HepG2 (cell line): ENCODE data around the gene MYBL2. TPM values are rescaled to one million over a fixed set of nuclear protein-coding genes. Genes with fewer than 3 reads are reported as not detected.

Experiments
- AHDC1 ChIP-seq: sonication (generic); formaldehyde crosslinking; IDR thresholded peaks from 2 replicates; pipeline ENCODE4 v1.5.1; 2020; ENCODE audit warnings: mild to moderate bottlenecking, missing genetic modification reagents, borderline replicate concordance
- BRF2 ChIP-seq: sonication (generic); formaldehyde crosslinking; IDR thresholded peaks from 2 replicates; pipeline ENCODE4 v1.8.1; 2022; ENCODE audit warnings: mild to moderate bottlenecking, missing genetic modification reagents
- E2F2 ChIP-seq: sonication (generic); formaldehyde crosslinking; IDR thresholded peaks from 2 replicates; pipeline ENCODE4 v1.4.0; 2020; ENCODE audit warnings: missing genetic modification reagents, borderline replicate concordance
- E2F5 ChIP-seq: sonication (generic); formaldehyde crosslinking; conservative IDR thresholded peaks from 2 replicates; pipeline ENCODE4 v1.4.0; 2020; ENCODE audit warnings: missing genetic modification reagents
- ERF ChIP-seq: IDR thresholded peaks from 2 replicates; pipeline ENCODE4 v1.6.1; 2018; ENCODE audit warnings: missing biosample characterization, missing genetic modification reagents
- IKZF5 ChIP-seq: IDR thresholded peaks from 2 replicates; pipeline ENCODE4 v1.6.1; 2018; ENCODE audit warnings: missing genetic modification reagents, mild to moderate bottlenecking, missing compliant biosample characterization
- KIAA2018 ChIP-seq: sonication (generic); formaldehyde crosslinking; IDR thresholded peaks from 2 replicates; pipeline ENCODE4 v1.5.0; 2020; ENCODE audit warnings: mild to moderate bottlenecking, missing genetic modification reagents, borderline replicate concordance
- MXD4 ChIP-seq: IDR thresholded peaks from 2 replicates; pipeline ENCODE4 v1.6.1; 2016; ENCODE audit warnings: mild to moderate bottlenecking, missing biosample characterization, missing genetic modification reagents
- ZFY ChIP-seq: sonication (generic); formaldehyde crosslinking; IDR thresholded peaks from 2 replicates; pipeline ENCODE4 v1.4.0; 2020; ENCODE audit warnings: missing genetic modification reagents
- ZNF44 ChIP-seq: sonication (generic); formaldehyde crosslinking; IDR thresholded peaks from 2 replicates; pipeline ENCODE4 v1.5.1; 2020; ENCODE audit warnings: mild to moderate bottlenecking, missing genetic modification reagents
- polyA plus RNA-seq, 8 experiments: library from polyadenylated mRNA; depleted of rRNA in 3 of 8; stranded (reverse) in 7 of 8; unstranded in 1 of 8; fragments of >200 nt; fragmentation: Illumina TruSeq in 4 of 8; extraction: Trizol in 4 of 8; gene quantifications; 2 replicates each; pipeline versions ENCODE4 v1.2.1 to v1.2.3, GENCODE V29; 2011 to 2016; ENCODE audit warnings: low read depth in 4 of 8, missing spikeins in 1 of 8, mixed read lengths in 1 of 8; ENCODE audit not compliant: insufficient read depth in 1 of 8
- total RNA-seq, 5 experiments: library from RNA; depleted of rRNA; stranded (reverse); fragments of >200 nt; fragmentation: Illumina TruSeq; extraction: Trizol; gene quantifications; 2 replicates each; pipeline ENCODE4 v1.2.3, GENCODE V29; 2016; ENCODE audit warnings: low read depth in 1 of 5

Gene MYBL2
- total and polyA plus RNA-seq, 2 of the 13 experiments (the other 11 are each of a cell fraction or from before 2014, with no cell fraction given), result 11.9 to 66.2 TPM

- TF ChIP-seq KIAA2018 (no peak), AHDC1 (CRISPR knock-in tag) (no peak), MXD4 (peak; percentile 29; the same call in 1 of the 2 replicates), E2F2 (CRISPR knock-in tag) (no peak), BRF2 (no peak), IKZF5 (peak; percentile 65; the same call in 1 of the 2 replicates), ZFY (no peak), E2F5 (CRISPR knock-in tag) (no peak), ZNF44 (CRISPR knock-in tag) (no peak), ERF (CRISPR knock-in tag) (peak; percentile 65; the same call in 1 of the 2 replicates)
These were observed 82.9 kb downstream of the MYBL2 start (continued) for GRCh38 chr20:43749734-43750294.
